ENCODE measurements around the gene GALNS.

GRCh38 chr16:88862968-88863367 lies 6.2 kb upstream of the GALNS start:
- TF ChIP-seq POLR2A (IDR thresholded peaks at IDR 0.05; ENCODE audit: low read length) = no peak
- no peak for TF ChIP-seq GATA1 (IDR thresholded peaks at IDR 0.05; ENCODE audit: low read depth, low read length)
